Measurements from ENCODE around the gene KCNK7. TPM values are rescaled to one million over a fixed set of nuclear protein-coding genes. Genes with fewer than 3 reads are reported as not detected.
A peak's percentile ranks its signal among the peaks of the same experiment; 100 is the strongest.

Gene KCNK7
- polyA plus RNA-seq, 3 donors, result 4.3 TPM; not detected in 2

DNA sequence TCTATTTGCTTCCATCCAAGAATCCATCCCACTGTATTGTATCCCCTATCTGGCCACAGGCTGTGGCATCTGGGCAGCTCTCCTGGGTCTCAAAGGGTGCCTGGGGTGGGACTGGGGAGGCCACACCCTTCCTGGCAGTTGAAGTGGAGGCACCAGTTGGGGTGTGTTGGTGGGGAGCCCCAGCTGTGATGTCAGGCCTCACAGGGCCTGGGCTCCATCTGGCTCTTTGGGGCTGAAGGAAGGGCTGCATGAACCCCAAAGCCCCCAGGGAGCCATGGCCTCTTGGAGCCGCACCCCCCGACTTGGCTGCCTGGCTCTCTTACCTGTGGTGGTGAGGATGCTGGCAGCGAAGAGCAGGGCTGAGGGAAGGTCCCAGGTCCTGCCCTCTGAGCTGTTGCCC is 469 bp downstream of the KCNK7 start:
- H3K4me1 ChIP-seq (ENCODE audit: control insufficient read depth in 1 of 2, insufficient read depth in 2 of 2, low read length in 2 of 2), result peaks cover 16 to 30% of the 10 kb centered on the region in 2 donors
- no peak overlapping the region for H3K9ac ChIP-seq (ENCODE audit: insufficient read depth, low read length, poor library complexity, severe bottlenecking)
- H3K36me3 ChIP-seq (replicated peaks in 1 of 2; ENCODE audit: control insufficient read depth in 1 of 2, insufficient read depth in 2 of 2, low read length in 2 of 2), result peaks cover 61 to 69% of the 10 kb centered on the region in 2 donors
- Mint-ChIP-seq H3K4me3 (no peak overlapping the region), H3K36me3 (peaks cover 41 to 67% of the 10 kb centered on the region in 2 donors), H3K27me3 (ENCODE audit: low read depth in 3 of 3) (no peaks in the 10 kb centered on the region), H3K4me1 (peaks cover 31% of the 10 kb centered on the region), H3K27ac (peak overlapping the region in 4 of 7 donors; percentile 25 to 82 (median 60)), H3K9me3 (no peaks in the 10 kb centered on the region)
- no peaks in the 10 kb centered on the region for H3K27me3 ChIP-seq (ENCODE audit: control insufficient read depth in 2 of 2, insufficient read depth in 2 of 2, low read length in 2 of 2)
- H3K4me2 ChIP-seq (replicated peaks; ENCODE audit: extremely low read depth, low read length, poor library complexity, severe bottlenecking), result no peak overlapping the region
- H3K9me3 ChIP-seq (replicated peaks in 1 of 2; ENCODE audit: control insufficient read depth in 1 of 2, insufficient read depth in 1 of 2, low read length in 2 of 2), result no peaks in the 10 kb centered on the region
- peak overlapping the region; percentile 46 to 53 for H3K27ac ChIP-seq (ENCODE audit: low read depth in 1 of 2, low read length in 2 of 2)
- peaks cover 2% of the 10 kb centered on the region for H3K79me2 ChIP-seq (ENCODE audit: insufficient read depth, low read length)
- no peak overlapping the region for H3K4me3 ChIP-seq (replicated peaks in 1 of 3; ENCODE audit: low read depth in 2 of 3, low read length in 3 of 3)
- intact Hi-C loops (cut with micrococcal nuclease), result no loop called here
- H2AFZ ChIP-seq (ENCODE audit: insufficient read depth, low read depth, low read length, poor library complexity, severe bottlenecking), result no peak overlapping the region
- WGBS (ENCODE audit: insufficient coverage), result 93% methylated on average over 3 of the region's 3 CpGs
- peaks cover 96% of the 10 kb centered on the region for H4K20me1 ChIP-seq (ENCODE audit: insufficient read depth, low read length)
- DNase-seq, result no peak
- TF ChIP-seq, protein P1, sequence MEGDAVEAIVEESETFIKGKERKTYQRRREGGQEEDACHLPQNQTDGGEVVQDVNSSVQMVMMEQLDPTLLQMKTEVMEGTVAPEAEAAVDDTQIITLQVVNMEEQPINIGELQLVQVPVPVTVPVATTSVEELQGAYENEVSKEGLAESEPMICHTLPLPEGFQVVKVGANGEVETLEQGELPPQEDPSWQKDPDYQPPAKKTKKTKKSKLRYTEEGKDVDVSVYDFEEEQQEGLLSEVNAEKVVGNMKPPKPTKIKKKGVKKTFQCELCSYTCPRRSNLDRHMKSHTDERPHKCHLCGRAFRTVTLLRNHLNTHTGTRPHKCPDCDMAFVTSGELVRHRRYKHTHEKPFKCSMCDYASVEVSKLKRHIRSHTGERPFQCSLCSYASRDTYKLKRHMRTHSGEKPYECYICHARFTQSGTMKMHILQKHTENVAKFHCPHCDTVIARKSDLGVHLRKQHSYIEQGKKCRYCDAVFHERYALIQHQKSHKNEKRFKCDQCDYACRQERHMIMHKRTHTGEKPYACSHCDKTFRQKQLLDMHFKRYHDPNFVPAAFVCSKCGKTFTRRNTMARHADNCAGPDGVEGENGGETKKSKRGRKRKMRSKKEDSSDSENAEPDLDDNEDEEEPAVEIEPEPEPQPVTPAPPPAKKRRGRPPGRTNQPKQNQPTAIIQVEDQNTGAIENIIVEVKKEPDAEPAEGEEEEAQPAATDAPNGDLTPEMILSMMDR (IDR thresholded peaks at IDR 0.05), result no peak

DNA sequence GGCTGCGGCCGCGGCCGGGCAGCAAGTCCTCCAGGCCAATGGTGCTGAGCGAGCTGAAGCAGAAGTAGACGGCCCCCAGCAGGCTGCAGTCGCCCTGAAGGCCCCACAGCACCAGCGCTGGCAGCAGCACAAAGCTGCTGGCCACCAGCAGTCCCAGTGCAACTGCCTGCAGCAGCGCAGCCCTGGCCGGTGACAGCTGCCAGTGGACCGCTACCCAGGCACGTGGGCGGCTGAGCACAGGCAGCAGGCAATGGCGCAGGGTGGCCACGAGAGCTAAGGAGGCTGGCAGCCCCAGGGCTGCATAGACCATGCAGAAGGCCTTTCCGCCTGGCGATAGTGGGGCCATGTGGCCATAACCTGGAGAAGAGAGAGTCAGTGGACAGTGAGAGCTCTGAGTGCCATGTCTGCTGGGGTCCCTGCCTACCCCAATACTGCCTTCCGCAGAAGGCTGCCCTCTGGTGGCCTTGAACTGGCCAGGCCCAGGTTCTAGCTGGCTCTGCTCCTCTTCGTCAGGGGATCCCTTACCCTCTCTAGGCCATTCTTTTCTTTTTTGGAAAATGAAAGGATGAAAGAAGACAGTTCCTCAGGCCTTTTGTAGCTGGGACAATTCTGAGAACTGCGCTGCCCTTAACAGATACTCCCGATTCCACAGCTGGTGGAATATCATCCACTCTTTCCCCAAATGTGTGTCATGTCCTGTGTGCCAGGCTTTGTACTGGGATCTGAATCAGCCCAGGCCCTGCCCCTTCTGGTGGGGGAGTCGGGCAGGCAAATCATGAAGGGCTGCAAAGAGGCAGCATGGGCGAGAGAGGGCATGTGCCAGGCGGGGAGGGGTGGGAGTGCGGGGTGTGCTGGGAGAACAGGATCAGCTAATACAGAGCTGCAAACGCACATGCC is 1.8 kb downstream of the KCNK7 start:
- Histone ChIP-seq H3K4me1 (ENCODE audit: control insufficient read depth in 1 of 2, insufficient read depth in 2 of 2, low read length in 2 of 2) (peaks cover 26 to 44% of the 10 kb centered on the region in 2 donors), H3K27me3 (ENCODE audit: control insufficient read depth in 2 of 2, insufficient read depth in 2 of 2, low read length in 2 of 2) (no peaks in the 10 kb centered on the region), H3K4me2 (replicated peaks; ENCODE audit: extremely low read depth, low read length, poor library complexity, severe bottlenecking) (no peak overlapping the region), H3K4me3 (replicated peaks in 1 of 3; ENCODE audit: low read depth in 2 of 3, low read length in 3 of 3) (no peak overlapping the region), H2AFZ (ENCODE audit: insufficient read depth, low read depth, low read length, poor library complexity, severe bottlenecking) (no peak overlapping the region), H3K27ac (ENCODE audit: low read depth in 1 of 2, low read length in 2 of 2) (peak overlapping the region in 1 of 2 donors; percentile 7), H3K36me3 (replicated peaks in 1 of 2; ENCODE audit: control insufficient read depth in 1 of 2, insufficient read depth in 2 of 2, low read length in 2 of 2) (peaks cover 60 to 64% of the 10 kb centered on the region in 2 donors), H4K20me1 (ENCODE audit: insufficient read depth, low read length) (peaks cover 96% of the 10 kb centered on the region), H3K79me2 (ENCODE audit: insufficient read depth, low read length) (peaks cover 16% of the 10 kb centered on the region), H3K9ac (ENCODE audit: insufficient read depth, low read length, poor library complexity, severe bottlenecking) (no peak overlapping the region), H3K9me3 (replicated peaks in 1 of 2; ENCODE audit: control insufficient read depth in 1 of 2, insufficient read depth in 1 of 2, low read length in 2 of 2) (no peaks in the 10 kb centered on the region)
- WGBS (ENCODE audit: insufficient coverage), result 86% methylated on average over 20 of the region's 26 CpGs
- Mint-ChIP-seq H3K9me3 (no peaks in the 10 kb centered on the region), H3K36me3 (peaks cover 39 to 70% of the 10 kb centered on the region in 2 donors), H3K4me3 (no peak overlapping the region), H3K27ac (peak overlapping the region; percentile 30 to 75 (median 46)), H3K27me3 (ENCODE audit: low read depth in 3 of 3) (no peaks in the 10 kb centered on the region), H3K4me1 (peaks cover 37% of the 10 kb centered on the region)
- TF ChIP-seq, protein P1 (IDR thresholded peaks at IDR 0.05), result peak; percentile 82
- DNase-seq, result peak in 2 of 3 donors; percentile 40 to 44
- intact Hi-C loops (cut with micrococcal nuclease), result no loop called here
